Measurements from ENCODE around the gene PIGC. TPM values are rescaled to one million over a fixed set of nuclear protein-coding genes. Genes with fewer than 3 reads are reported as not detected.

The PIGC gene
- total RNA-seq, 1 experiment from 2014 or later, result 16.2 TPM

DNA sequence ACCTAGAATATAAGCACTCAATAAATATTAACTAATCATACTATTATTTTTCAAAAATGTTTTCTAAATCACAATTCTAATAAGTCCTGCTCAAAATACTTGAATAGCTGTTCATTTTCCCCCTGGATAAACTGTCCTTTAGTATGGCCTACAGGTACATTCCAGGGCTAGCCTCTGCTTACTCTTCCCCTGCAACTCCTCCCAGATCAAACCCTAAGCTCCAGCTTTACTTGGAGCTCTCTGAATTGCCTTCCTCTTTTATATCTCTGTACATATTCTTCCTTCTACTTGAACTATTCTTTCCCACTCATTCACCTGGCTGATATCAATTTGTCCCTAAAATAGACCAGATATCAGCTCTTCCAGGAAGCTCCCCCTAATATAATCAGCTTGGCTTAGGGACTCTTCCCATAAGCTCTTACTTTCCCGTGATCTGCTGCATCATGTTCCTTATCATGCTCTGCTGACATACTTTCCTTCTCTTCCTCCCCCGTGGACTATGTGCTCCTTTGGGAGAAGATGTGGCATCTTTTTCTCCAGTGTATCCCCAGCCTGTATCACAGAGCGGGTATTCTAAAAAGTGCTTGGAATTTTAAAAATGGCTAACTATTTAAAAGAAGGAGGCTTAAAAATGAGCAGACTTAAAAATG, 43.1 kb upstream of the PIGC start:
- Mint-ChIP-seq H3K36me3 (no peaks in the 10 kb centered on the region), H3K4me3 (no peak overlapping the region), H3K27me3 (ENCODE audit: low read depth) (no peaks in the 10 kb centered on the region; the same call in 1 of the 2 replicates), H3K9me3 (no peaks in the 10 kb centered on the region), H3K27ac (no peak overlapping the region), H3K4me1 (peaks cover 4% of the 10 kb centered on the region)
- POLR2A ChIA-PET, result interaction anchor here (0.5 kb wide), 1 partner anchor 230 kb away, joined by 4 read pairs; no protein-coding TSS in a partner anchor
- DNase-seq (ENCODE audit: low spot score) (no peak), ATAC-seq (no peak)
- TF ChIP-seq, protein P1, sequence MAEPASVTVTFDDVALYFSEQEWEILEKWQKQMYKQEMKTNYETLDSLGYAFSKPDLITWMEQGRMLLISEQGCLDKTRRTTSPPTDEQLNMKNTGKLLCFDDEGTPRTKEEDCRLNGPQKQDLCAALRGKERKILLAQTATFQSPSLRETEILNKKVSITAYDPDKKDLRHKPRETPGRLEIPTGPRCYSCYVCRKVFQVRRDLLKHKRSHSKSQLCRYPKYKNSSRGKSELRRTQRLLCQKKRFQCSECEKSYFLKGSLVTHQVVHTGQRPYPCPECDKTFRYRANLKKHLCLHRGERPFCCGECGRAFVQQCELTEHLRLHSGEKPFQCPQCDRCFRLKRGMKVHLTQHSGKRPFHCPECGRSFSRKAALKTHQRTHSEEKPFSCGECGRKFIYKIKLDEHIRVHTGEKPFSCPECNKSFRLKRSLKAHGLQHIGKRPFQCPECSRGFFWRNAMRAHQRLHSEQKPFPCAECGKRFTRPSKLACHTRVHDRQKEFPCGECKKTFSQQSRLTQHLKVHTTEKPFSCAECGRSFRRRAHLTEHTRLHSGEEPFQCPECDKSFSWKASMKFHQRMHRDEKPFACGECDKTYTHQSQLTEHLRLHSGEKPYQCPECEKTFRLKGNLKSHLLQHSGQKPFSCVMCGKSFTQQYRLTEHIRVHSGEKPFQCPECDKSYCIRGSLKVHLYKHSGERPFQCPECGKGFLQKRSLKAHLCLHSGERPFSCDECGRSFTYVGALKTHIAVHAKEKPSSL (CRISPR knock-in tag; conservative IDR thresholded peaks at IDR 0.05), result no peak
- TF ChIP-seq, protein P2, sequence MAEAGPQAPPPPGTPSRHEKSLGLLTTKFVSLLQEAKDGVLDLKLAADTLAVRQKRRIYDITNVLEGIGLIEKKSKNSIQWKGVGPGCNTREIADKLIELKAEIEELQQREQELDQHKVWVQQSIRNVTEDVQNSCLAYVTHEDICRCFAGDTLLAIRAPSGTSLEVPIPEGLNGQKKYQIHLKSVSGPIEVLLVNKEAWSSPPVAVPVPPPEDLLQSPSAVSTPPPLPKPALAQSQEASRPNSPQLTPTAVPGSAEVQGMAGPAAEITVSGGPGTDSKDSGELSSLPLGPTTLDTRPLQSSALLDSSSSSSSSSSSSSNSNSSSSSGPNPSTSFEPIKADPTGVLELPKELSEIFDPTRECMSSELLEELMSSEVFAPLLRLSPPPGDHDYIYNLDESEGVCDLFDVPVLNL (CRISPR knock-in tag; IDR thresholded peaks at IDR 0.05; ENCODE audit: borderline replicate concordance, low read depth), result no peak
- TF ChIP-seq ZNF232 (CRISPR knock-in tag; IDR thresholded peaks at IDR 0.05) (no peak), IRF2 (CRISPR knock-in tag; IDR thresholded peaks at IDR 0.05; ENCODE audit: borderline replicate concordance, low read depth) (no peak), TP53 (CRISPR knock-in tag; IDR thresholded peaks at IDR 0.05) (no peak), KAT7 (CRISPR knock-in tag; IDR thresholded peaks at IDR 0.05; ENCODE audit: borderline replicate concordance) (no peak), ZNF671 (CRISPR knock-in tag; IDR thresholded peaks at IDR 0.05) (no peak), NFE2L1 (CRISPR knock-in tag; IDR thresholded peaks at IDR 0.05) (no peak)
- TF ChIP-seq, protein P3, sequence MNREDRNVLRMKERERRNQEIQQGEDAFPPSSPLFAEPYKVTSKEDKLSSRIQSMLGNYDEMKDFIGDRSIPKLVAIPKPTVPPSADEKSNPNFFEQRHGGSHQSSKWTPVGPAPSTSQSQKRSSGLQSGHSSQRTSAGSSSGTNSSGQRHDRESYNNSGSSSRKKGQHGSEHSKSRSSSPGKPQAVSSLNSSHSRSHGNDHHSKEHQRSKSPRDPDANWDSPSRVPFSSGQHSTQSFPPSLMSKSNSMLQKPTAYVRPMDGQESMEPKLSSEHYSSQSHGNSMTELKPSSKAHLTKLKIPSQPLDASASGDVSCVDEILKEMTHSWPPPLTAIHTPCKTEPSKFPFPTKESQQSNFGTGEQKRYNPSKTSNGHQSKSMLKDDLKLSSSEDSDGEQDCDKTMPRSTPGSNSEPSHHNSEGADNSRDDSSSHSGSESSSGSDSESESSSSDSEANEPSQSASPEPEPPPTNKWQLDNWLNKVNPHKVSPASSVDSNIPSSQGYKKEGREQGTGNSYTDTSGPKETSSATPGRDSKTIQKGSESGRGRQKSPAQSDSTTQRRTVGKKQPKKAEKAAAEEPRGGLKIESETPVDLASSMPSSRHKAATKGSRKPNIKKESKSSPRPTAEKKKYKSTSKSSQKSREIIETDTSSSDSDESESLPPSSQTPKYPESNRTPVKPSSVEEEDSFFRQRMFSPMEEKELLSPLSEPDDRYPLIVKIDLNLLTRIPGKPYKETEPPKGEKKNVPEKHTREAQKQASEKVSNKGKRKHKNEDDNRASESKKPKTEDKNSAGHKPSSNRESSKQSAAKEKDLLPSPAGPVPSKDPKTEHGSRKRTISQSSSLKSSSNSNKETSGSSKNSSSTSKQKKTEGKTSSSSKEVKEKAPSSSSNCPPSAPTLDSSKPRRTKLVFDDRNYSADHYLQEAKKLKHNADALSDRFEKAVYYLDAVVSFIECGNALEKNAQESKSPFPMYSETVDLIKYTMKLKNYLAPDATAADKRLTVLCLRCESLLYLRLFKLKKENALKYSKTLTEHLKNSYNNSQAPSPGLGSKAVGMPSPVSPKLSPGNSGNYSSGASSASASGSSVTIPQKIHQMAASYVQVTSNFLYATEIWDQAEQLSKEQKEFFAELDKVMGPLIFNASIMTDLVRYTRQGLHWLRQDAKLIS (CRISPR knock-in tag; IDR thresholded peaks at IDR 0.05; ENCODE audit: borderline replicate concordance), result no peak
- TF ChIP-seq, protein P4, sequence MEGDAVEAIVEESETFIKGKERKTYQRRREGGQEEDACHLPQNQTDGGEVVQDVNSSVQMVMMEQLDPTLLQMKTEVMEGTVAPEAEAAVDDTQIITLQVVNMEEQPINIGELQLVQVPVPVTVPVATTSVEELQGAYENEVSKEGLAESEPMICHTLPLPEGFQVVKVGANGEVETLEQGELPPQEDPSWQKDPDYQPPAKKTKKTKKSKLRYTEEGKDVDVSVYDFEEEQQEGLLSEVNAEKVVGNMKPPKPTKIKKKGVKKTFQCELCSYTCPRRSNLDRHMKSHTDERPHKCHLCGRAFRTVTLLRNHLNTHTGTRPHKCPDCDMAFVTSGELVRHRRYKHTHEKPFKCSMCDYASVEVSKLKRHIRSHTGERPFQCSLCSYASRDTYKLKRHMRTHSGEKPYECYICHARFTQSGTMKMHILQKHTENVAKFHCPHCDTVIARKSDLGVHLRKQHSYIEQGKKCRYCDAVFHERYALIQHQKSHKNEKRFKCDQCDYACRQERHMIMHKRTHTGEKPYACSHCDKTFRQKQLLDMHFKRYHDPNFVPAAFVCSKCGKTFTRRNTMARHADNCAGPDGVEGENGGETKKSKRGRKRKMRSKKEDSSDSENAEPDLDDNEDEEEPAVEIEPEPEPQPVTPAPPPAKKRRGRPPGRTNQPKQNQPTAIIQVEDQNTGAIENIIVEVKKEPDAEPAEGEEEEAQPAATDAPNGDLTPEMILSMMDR (IDR thresholded peaks at IDR 0.05), result no peak
- TF ChIP-seq, protein P5, sequence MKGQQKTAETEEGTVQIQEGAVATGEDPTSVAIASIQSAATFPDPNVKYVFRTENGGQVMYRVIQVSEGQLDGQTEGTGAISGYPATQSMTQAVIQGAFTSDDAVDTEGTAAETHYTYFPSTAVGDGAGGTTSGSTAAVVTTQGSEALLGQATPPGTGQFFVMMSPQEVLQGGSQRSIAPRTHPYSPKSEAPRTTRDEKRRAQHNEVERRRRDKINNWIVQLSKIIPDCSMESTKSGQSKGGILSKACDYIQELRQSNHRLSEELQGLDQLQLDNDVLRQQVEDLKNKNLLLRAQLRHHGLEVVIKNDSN (CRISPR knock-in tag; IDR thresholded peaks at IDR 0.05), result no peak
- TF ChIP-seq, protein P6, sequence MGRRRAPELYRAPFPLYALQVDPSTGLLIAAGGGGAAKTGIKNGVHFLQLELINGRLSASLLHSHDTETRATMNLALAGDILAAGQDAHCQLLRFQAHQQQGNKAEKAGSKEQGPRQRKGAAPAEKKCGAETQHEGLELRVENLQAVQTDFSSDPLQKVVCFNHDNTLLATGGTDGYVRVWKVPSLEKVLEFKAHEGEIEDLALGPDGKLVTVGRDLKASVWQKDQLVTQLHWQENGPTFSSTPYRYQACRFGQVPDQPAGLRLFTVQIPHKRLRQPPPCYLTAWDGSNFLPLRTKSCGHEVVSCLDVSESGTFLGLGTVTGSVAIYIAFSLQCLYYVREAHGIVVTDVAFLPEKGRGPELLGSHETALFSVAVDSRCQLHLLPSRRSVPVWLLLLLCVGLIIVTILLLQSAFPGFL (CRISPR knock-in tag; IDR thresholded peaks at IDR 0.05; ENCODE audit: borderline replicate concordance), result no peak
- CTCF ChIA-PET, result no interaction called here

DNA sequence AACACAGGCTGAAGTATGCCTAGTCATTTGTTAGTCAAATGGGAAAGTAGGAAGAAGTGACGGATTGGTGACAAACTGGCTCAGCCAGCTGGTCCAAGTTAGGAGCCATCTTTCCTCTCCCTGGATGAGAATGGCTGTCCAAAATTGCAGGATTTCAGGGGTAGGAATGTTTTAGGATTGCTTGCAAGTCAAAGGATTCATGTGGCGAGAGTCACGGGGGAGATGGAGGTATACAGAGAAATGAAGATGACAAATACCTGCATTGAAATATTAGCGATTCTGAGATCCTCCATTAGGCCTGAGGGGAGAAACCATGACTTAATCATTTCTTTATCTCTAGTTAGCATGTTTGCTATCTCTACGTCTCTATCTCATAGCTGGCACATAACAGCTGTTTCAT, 41.8 kb upstream of the PIGC start:
- H3K27ac Mint-ChIP-seq, result no peak overlapping the region
- H3K4me3 Mint-ChIP-seq, result no peak overlapping the region
- H3K36me3 Mint-ChIP-seq, result no peaks in the 10 kb centered on the region
- peaks cover 4% of the 10 kb centered on the region for H3K4me1 Mint-ChIP-seq
- ATAC-seq (no peak), DNase-seq (ENCODE audit: low spot score) (no peak)
- ChIA-PET CTCF (no interaction called here), POLR2A (no interaction called here)
- no peaks in the 10 kb centered on the region for H3K9me3 Mint-ChIP-seq
- no peaks in the 10 kb centered on the region for H3K27me3 Mint-ChIP-seq (ENCODE audit: low read depth)
- TF ChIP-seq NR1H2 (CRISPR knock-in tag; IDR thresholded peaks at IDR 0.05) (no peak), ATF1 (CRISPR knock-in tag; IDR thresholded peaks at IDR 0.05) (no peak), ZNF423 (CRISPR knock-in tag; IDR thresholded peaks at IDR 0.05) (no peak), TEAD1 (CRISPR knock-in tag; IDR thresholded peaks at IDR 0.05) (no peak)
- TF ChIP-seq, protein P3 (CRISPR knock-in tag; IDR thresholded peaks at IDR 0.05; ENCODE audit: borderline replicate concordance), result no peak
- TF ChIP-seq, protein P7, sequence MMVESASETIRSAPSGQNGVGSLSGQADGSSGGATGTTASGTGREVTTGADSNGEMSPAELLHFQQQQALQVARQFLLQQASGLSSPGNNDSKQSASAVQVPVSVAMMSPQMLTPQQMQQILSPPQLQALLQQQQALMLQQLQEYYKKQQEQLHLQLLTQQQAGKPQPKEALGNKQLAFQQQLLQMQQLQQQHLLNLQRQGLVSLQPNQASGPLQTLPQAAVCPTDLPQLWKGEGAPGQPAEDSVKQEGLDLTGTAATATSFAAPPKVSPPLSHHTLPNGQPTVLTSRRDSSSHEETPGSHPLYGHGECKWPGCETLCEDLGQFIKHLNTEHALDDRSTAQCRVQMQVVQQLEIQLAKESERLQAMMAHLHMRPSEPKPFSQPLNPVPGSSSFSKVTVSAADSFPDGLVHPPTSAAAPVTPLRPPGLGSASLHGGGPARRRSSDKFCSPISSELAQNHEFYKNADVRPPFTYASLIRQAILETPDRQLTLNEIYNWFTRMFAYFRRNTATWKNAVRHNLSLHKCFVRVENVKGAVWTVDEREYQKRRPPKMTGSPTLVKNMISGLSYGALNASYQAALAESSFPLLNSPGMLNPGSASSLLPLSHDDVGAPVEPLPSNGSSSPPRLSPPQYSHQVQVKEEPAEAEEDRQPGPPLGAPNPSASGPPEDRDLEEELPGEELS (CRISPR knock-in tag; IDR thresholded peaks at IDR 0.05), result no peak
